Smooth muscle cell (in vitro differentiated cells): ENCODE measurements around the gene PRPF40B. TPM values are rescaled to one million over a fixed set of nuclear protein-coding genes. Genes with fewer than 3 reads are reported as not detected.

Source experiments
- DNase-seq: peaks from one replicate; lab custom pipeline; 2025; ENCODE audit not compliant: unreplicated experiment; lab: John Stamatoyannopoulos, UW
- H2AFZ ChIP-seq: fragments of 200-600 bp; sonication (generic); 2 replicates; pipeline ENCODE4 v1.6.0; 2016; ENCODE audit warnings: antibody characterized with exemption, low read depth, mild to moderate bottlenecking
- H3F3A ChIP-seq: fragments of 200-600 bp; sonication (generic); 2 replicates; pipeline ENCODE4 v1.6.0; 2017; ENCODE audit warnings: antibody characterized with exemption, low read depth
- H3K27ac ChIP-seq: fragments of 200-600 bp; sonication (generic); 2 replicates; pipeline ENCODE4 v1.5.1; 2016; ENCODE audit warnings: low read depth, mild to moderate bottlenecking
- H3K27me3 ChIP-seq: fragments of 200-600 bp; sonication (generic); 2 replicates; pipeline ENCODE4 v1.6.1; 2016; ENCODE audit warnings: low read depth, mild to moderate bottlenecking
- H3K36me3 ChIP-seq: fragments of 200-600 bp; sonication (generic); 2 replicates; pipeline ENCODE4 v1.5.1; 2016; ENCODE audit warnings: low read depth
- H3K4me1 ChIP-seq: fragments of 200-600 bp; sonication (generic); 2 replicates; pipeline ENCODE4 v1.5.1; 2016; ENCODE audit warnings: low read depth
- H3K4me2 ChIP-seq: fragments of 200-600 bp; sonication (generic); 2 replicates; pipeline ENCODE4 v1.6.0; 2016; ENCODE audit warnings: mild to moderate bottlenecking
- H3K4me3 ChIP-seq: fragments of 200-600 bp; sonication (generic); 2 replicates; pipeline ENCODE4 v1.5.1; 2016; ENCODE audit warnings: mild to moderate bottlenecking
- H3K79me2 ChIP-seq: fragments of 200-600 bp; sonication (generic); 2 replicates; pipeline ENCODE4 v1.6.0; 2016; ENCODE audit warnings: low read depth, mild to moderate bottlenecking
- H3K9ac ChIP-seq: fragments of 200-600 bp; sonication (generic); 2 replicates; pipeline ENCODE4 v1.6.0; 2016; ENCODE audit warnings: low read depth
- H3K9me3 ChIP-seq: fragments of 200-600 bp; sonication (generic); replicated peaks from 2 replicates; pipeline ENCODE4 v1.5.1; 2016; ENCODE audit warnings: low read depth
- H4K20me1 ChIP-seq: fragments of 200-600 bp; sonication (generic); 2 replicates; pipeline ENCODE4 v1.6.0; 2016; ENCODE audit warnings: low read depth
- CTCF ChIP-seq: fragments of 200-600 bp; sonication (generic); IDR thresholded peaks from 2 replicates; pipeline ENCODE4 v1.5.1; 2017; ENCODE audit warnings: borderline replicate concordance, mild to moderate bottlenecking, antibody characterized with exemption; ENCODE audit not compliant: insufficient read depth, poor library complexity, severe bottlenecking
- WGBS: methylation state at CpG from one replicate; pipeline ENCODE4 v1.1.7; 2016; ENCODE audit warnings: low lambda C conversion rate; 5-methylcytosine and 5-hydroxymethylcytosine counted together
- polyA plus RNA-seq: library from polyadenylated mRNA; unstranded; fragments of >200 nt; fragmentation: Nextera tagmentation; extraction: Ambion mirVana; gene quantifications from 2 replicates; pipeline ENCODE4 v1.2.1, GENCODE V29; 2016
- total RNA-seq: library from RNA; depleted of rRNA; stranded (reverse); fragments of >200 nt; gene quantifications from 2 replicates; pipeline ENCODE4 v1.2.3, GENCODE V29; 2014

Gene PRPF40B
- total and polyA plus RNA-seq, 2 experiments from 2014 or later, result 6.2 to 19.8 TPM

- DNase-seq, result no peak
- no peak for TF ChIP-seq CTCF
- peak overlapping the region; percentile 42 for H3K4me2 ChIP-seq
- H3K4me3 ChIP-seq, result no peak overlapping the region
- 25% methylated on average over 5 of the region's 5 CpGs for WGBS
- no peaks in the 10 kb centered on the region for H3K9me3 ChIP-seq
- peak overlapping the region; percentile 52 for H3K9ac ChIP-seq
- peak overlapping the region; percentile 90 for H3K27ac ChIP-seq
- peak overlapping the region; percentile 12 for H2AFZ ChIP-seq
- H3K36me3 ChIP-seq, result no peaks in the 10 kb centered on the region
- no peaks in the 10 kb centered on the region for H3K27me3 ChIP-seq
- no peaks in the 10 kb centered on the region for H3F3A ChIP-seq
- H4K20me1 ChIP-seq, result peaks cover 5% of the 10 kb centered on the region
- no peaks in the 10 kb centered on the region for H3K4me1 ChIP-seq
- H3K79me2 ChIP-seq, result peaks cover 11% of the 10 kb centered on the region
These were observed 39.9 kb downstream of the PRPF40B start for GRCh38 chr12:49662998-49663843.

GRCh38 chr12:49664167-49664566 is 40.8 kb downstream of the PRPF40B start:
- Histone ChIP-seq H3K27me3 (no peaks in the 10 kb centered on the region), H3K36me3 (no peaks in the 10 kb centered on the region), H2AFZ (no peak overlapping the region), H3K4me1 (no peaks in the 10 kb centered on the region), H3F3A (no peaks in the 10 kb centered on the region), H4K20me1 (peaks cover 8% of the 10 kb centered on the region), H3K27ac (peak overlapping the region; percentile 90), H3K79me2 (peaks cover 20% of the 10 kb centered on the region), H3K9ac (no peak overlapping the region), H3K9me3 (no peaks in the 10 kb centered on the region), H3K4me2 (no peak overlapping the region), H3K4me3 (no peak overlapping the region)
- DNase-seq, result no peak
- WGBS, result 97% methylated on average over 4 of the region's 4 CpGs
- TF ChIP-seq CTCF, result no peak

- WGBS, result 92% methylated on average over 4 of the region's 4 CpGs
- no peaks in the 10 kb centered on the region for H3K4me1 ChIP-seq
- H3K27ac ChIP-seq, result peak overlapping the region; percentile 26
- H3K9me3 ChIP-seq, result no peaks in the 10 kb centered on the region
- no peak for DNase-seq
- no peak overlapping the region for H3K4me3 ChIP-seq
- peaks cover 26% of the 10 kb centered on the region for H3K79me2 ChIP-seq
- H3F3A ChIP-seq, result no peaks in the 10 kb centered on the region
- no peak overlapping the region for H2AFZ ChIP-seq
- no peak for TF ChIP-seq CTCF
- no peaks in the 10 kb centered on the region for H3K27me3 ChIP-seq
- peaks cover 8% of the 10 kb centered on the region for H4K20me1 ChIP-seq
- H3K36me3 ChIP-seq, result no peaks in the 10 kb centered on the region
- peak overlapping the region; percentile 10 for H3K4me2 ChIP-seq
- no peak overlapping the region for H3K9ac ChIP-seq
These were observed 41.4 kb downstream of the PRPF40B start for GRCh38 chr12:49664591-49665239.
